Muscle of back (tissue), 13 donors: ENCODE data around the gene ANKRD13A. TPM values are rescaled to one million over a fixed set of nuclear protein-coding genes. Genes with fewer than 3 reads are reported as not detected.

ENCODE experiments used
- DNase-seq, 3 donors: peaks; one replicate each; pipeline versions ENCODE4 v3.0.0 to v3.0.0-alpha.2; 2013
- long read RNA-seq, 9 donors: transcript quantifications; one replicate each; lab custom pipeline, GENCODE V29; 2026
- polyA plus RNA-seq, 10 donors: library from polyadenylated mRNA; unstranded; fragments of 120-200 nt; gene quantifications; one replicate each; pipeline ENCODE4 v1.2.1, GENCODE V29; 2013; ENCODE audit not compliant: insufficient read length in 10 of 10

ANKRD13A gene
- polyA plus RNA-seq, result 10 to 100 TPM; 30.2 to 63.6 (median 43.6) TPM
- long read RNA-seq, donor 1, full-length matches to known transcripts, result 5 of 26 reads
- long read RNA-seq, donor 1, partial matches to known transcripts, result 0 of 26 reads
- long read RNA-seq, donor 1, other reads (novel, unspliced or antisense), result 21 of 26 reads
- long read RNA-seq, donor 2, full-length matches to known transcripts, result 4 of 4 reads
- long read RNA-seq, donor 2, partial matches to known transcripts, result 0 of 4 reads
- long read RNA-seq, donor 2, other reads (novel, unspliced or antisense), result 0 of 4 reads
- long read RNA-seq, donor 3, result 0 reads
- long read RNA-seq, donor 4, result 0 reads
- long read RNA-seq, donor 5, partial matches to known transcripts, result 40 of 55 reads
- long read RNA-seq, donor 5, other reads (novel, unspliced or antisense), result 15 of 55 reads
- long read RNA-seq, donor 6, full-length matches to known transcripts, result 6 of 44 reads
- long read RNA-seq, donor 6, partial matches to known transcripts, result 0 of 44 reads
- long read RNA-seq, donor 6, other reads (novel, unspliced or antisense), result 38 of 44 reads
- long read RNA-seq, donor 7, full-length matches to known transcripts, result 5 of 10 reads
- long read RNA-seq, donor 7, partial matches to known transcripts, result 5 of 10 reads
- long read RNA-seq, donor 7, other reads (novel, unspliced or antisense), result 0 of 10 reads
- long read RNA-seq, donor 8, partial matches to known transcripts, result 6 of 8 reads
- long read RNA-seq, donor 8, other reads (novel, unspliced or antisense), result 0 of 8 reads
- long read RNA-seq, donor 9, result 0 reads

DNA sequence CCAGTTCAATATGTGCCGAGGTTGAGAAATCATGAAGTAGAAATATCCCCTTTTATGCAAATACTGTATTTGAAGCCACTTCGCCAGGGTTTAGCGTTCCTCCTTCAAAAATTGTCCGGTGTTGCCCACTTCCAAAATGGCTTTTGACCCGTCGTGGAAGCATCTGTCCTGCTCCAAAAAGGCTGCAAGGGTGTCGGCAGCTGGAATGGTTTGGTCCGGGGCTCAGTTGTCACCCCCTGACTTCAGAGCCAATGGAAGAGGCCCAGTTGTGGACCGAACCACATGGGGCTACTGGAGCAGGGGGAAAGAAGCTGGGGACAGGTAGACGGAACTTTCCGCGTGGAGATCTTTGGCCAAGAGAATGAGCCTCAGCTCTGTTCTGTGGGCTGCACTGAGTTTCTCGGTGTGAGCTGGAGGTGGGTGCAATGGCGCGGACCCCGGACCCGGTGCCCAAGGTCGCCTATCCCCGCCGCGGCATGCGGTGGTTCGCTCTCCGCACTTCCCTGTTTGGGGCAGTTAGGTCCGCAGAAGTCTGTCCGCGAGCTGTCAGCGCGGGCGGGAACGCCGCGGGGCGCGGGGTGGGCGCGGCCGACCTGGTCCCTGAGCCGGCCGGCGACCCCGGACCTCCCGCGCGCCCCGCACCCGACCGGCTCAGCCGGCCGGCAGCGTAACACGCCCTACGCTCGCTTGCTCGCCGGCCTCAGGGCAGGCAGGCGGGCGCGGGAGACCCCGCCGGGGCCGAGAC lies at the start of gene ANKRD13A:
TSS of gene ANKRD13A (plus strand) at position 527 of the 745 bp plus-strand sequence. CDS start 259 bp downstream, outside the sequence.
- peak; percentile 94 to 98 (median 96) for DNase-seq

DNA sequence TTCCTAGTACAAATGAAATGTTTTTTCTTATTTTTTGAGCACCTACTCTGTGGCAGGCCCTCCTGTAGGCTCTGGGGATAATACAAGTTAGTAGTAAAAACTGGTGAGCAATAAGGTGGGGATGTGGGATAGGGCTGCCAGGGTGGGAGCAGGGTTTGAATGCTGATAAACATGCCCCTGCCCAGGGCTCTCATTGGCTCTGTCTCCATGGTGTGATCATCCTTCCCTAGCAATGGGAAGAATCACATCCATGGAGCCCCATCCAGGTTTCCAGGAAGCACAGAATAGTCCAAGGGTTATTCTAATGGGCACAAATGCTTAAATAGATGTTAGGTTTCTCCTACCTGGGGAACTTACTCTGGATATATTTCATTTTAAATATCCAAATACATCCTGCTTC lies 48.6 kb upstream of the ANKRD13A start:
- DNase-seq, result no peak

DNA sequence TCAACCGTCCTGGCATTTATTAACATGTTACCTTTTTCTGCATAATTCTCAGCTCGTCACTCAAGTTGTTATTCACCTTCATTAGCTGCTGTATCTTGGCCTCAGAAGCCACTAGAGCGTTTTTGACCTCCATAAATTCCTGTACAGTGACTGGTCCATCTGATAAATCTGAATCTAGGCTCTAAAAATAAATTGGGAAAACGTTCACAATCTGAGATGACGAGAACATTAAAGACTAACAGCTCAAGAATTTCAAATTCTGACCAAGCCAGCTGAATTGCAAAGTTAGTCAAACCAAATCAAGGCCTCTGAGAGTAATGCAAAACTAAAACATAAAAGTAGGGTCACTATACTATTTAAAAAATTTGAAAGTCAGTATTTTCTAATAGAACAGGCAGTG lies 48.1 kb upstream of the ANKRD13A start:
- peak in 1 of 3 donors; percentile 86 for DNase-seq

DNA sequence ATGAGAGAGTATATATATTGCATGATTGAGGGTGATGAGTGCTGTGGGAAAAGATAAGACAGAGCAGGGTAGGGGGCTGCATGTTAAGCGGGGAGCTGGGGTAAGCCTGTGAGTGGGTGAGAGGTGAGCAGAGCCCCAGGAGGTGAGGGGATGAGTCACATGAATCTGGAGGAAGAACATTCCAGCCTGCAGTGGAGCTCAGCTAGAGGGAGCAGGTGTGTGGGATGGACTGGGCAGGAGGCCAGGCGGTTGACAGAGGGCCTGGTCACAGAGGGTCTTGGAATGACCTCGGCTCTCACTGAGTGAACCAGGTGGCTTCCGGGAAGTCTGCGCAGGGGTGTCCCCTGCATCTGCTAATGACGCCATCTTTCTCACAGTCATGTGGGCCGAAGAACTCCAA lies 47.5 kb upstream of the ANKRD13A start:
- DNase-seq, result peak; percentile 48 to 74 (median 61)

DNA sequence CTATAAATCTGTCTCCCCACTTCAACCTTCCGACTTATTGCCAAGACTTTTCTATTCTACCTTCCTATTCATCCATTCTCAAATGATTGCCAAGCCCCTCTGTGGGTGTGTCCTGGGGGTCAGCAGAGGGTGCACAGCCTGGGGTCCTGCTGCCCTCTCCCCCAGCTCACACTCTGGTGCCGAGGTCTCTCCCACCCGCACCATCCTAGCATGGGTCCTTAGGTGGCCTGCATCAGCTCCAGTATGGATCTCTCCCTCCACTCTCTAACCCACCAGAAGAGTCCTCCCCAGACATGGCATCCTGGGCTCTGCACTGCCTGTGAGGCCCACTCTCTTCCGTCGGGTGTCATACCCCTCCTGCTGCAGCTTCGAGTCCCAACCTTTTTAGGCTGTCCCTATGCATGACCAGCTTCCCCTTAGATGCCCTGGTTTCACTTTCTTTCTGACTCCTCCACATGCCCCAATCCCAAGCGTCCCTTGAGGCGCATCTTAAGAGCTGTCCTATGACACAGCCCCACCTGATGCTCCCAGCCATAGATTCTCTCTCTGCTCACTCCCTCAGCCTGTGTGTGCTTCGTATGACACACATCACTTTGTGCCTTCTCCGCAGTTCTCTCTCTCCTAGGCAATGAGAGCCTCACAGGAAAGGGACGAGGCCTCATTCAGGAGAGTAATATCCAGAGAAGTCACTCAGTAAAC lies 46.9 kb upstream of the ANKRD13A start:
- no peak for DNase-seq

DNA sequence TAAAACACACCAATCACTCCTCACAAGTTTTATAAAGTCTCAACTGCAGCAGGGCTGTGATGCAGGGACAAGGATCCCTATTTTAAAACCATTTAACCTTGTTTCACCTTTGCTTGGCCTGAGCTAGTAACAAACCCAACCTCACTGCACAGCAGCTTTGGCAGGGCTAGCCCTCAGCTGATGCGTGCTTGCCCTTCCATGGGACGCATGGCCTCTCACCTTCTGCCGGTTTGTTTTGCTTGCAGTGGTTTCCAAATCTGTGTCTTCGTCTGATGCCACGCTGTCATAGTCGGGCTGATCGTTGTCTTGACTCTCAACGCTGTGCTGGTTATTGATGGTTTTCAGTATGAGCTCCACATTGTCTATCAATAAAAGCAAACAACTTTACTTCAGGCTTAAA lies 46.4 kb upstream of the ANKRD13A start:
- DNase-seq, result no peak

DNA sequence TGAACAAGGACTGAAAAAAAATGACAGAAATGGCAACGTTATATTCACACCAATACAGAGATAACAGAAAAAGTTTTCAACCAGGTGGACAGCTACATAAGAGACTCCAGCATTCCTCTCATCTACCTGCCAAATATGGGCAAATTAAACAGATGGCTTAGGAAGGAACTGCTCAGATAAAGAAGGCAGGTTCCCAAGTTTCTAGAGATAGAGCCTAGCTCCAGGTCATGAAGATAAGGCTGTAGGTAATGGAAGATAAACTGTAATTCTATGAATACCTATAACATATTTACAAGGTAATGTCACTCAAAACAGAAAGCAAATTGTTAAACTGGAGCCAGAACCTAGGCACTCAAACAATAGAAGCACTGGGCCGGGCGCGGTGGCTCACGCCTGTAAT lies 45.6 kb upstream of the ANKRD13A start:
- DNase-seq, result no peak

DNA sequence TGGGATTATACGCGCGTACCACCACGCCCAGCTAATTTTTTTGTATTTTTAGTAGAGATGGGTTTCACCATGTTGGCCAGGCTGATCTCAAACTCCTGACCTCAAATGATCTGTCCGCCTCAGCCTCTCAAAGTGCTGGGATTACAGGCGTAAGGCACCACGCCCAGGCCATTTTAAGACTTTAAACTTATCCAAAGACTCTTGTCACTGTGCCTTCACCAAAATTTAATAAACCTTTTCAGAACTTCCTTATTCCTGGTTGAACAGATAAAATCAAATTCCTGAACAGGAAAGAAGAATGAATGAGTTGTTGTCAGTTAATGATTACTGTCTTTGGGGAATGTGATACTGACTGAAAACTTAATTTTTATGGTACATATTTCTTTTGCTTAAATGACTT lies 40.9 kb upstream of the ANKRD13A start:
- no peak for DNase-seq

DNA sequence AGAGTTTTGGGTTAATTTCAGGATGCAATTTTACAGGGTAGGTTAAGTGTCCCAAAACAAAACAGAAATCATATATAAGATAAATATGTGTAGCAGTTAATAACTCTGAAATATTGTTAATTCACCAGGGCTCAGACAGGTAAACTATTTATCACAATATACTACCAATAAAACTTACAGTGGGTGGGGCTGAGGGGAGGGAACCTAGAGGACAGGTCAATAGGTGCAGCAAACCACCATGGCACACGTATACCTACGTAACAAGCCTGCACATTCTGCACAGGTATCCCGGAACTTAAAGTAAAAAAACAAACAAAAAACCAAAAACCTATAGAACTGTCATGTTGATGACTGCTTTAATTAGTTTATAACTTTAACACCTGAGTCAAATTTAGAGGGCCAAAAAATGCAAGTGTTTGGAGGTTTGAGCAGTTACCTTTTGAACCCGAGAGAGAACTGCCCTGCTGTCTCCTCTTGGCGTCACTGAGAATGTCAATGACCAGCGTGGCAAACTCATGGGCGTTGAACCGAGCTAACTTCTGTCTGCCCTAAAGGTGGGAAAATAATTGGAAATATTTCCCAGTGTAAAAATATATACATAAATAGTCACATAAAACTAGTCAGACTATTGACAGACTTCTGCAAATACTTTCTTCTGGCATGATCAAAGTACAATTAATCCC lies 39.7 kb upstream of the ANKRD13A start:
- DNase-seq, result no peak

DNA sequence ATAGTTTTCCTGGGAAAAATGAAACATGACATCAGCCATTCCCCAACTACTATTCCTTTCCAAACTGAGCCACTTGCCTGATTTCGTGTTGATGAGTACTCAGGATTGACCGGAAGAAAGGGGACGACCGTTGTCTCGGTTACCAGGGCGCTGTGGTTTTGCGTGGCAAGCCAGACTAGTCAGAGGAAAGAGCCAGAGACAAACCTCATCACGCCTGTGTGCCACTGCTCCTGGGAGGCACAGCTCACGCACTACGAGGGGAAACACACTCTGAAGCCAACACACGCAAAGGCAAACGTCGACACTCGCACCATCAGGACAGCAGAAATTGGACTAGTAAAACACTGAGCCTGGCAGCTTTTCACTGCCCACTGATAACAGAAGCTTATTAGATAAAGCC lies 38.0 kb upstream of the ANKRD13A start:
- DNase-seq, result no peak

DNA sequence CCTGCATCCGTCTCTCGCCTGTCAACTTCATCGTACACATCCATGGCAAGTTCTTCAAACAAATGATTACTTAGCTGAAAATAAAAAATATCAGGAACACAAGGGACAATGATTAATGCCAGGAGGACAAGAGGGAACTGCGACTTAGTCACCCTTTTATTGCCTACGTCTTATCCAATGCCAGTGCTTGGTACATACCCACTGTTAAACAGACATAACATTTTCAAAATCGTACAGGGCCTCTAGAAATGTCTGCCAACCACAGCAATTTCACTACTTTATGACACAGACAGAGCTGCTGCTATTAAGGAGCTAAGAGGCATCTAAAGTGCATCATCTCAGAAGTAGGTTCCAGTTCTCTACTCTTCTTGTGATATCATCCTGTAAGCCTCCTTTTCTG lies 37.6 kb upstream of the ANKRD13A start:
- no peak for DNase-seq

DNA sequence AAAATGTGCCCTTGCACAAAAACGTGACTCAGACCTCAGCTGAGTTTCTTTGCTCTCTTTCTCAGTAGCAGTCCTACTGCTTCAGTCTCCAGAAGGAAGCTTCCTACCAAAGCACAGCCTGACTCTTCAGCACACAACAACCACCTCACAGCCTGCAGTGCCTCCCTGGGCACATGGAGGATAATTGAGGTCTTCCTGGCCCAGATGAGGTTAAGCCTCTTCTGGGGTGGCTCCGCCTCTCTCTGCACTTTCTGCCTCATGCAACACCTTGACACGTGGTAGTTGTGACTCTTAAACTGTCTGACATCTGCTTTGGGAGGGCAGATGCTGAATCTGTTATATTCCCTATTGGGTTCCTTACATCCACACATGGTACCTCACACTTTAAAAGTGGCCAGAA lies 36.8 kb upstream of the ANKRD13A start:
- DNase-seq, result no peak

DNA sequence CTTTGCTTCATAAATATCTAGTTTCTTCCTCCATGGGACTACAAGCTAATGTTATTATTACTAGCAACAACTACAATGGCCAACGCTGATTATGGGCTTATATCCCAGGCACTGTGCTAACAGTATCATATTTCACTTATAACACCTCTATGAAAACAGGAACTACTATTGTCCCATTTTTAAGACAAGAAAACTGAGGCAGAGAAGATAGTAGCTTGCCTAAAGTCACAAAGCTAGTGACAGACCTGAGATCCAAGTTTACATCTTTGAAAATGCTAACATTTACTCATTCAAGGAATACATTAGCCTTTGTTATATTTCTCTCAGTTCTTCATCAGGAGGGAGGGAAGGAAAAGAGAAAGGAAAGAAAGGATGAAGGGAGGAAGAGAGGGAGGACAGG lies 35.9 kb upstream of the ANKRD13A start:
- no peak for DNase-seq

DNA sequence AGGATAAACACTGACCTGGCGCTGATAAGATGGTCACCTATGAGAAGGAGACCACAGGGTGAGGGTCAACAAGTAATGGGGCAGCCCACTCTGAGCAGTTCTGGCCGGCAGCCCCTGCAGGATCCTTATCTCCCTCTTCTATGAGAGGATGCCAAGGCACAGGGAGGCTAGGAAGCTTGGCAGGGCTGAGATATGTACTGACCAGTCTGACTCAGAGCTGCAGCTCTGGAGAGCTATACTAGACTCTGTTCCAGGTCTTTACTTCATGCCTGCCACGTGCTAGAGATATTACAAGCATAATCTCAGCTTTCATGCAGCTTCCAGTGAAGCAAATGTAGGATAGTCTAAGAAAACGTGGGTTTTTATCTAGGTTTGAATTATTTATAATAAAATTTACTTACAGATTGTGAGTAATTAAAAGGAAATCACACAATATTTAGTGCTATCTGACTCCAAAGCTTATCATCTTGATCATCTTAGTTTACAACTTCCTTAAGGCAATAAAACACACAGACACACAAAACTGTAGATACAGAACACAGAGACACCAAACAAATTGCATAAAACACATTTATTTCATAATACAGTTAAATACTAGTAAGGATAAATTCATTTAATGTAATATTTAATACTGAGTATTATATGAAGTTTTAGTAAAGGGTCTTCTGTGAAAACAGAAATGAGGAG lies 35.3 kb upstream of the ANKRD13A start:
- no peak for DNase-seq

DNA sequence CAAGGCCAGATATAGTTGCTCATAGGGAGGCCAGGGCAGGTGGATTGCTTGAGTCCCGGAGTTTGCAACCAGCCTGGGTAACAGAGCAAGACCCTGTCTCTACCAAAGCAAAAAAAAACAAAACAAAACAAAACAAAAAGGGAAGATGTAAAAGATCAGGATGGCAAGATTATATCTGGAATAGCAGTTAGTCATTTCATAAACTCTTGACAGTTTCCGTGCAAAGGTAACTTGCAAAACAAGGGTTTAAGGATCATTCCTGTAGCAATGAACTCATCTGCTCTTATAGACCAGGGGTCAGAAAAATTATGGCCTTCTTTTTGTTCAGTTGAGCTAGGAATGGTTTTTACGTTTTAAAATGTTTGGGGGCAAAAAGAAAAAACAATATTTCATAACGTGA lies 32.7 kb upstream of the ANKRD13A start:
- DNase-seq, result no peak

DNA sequence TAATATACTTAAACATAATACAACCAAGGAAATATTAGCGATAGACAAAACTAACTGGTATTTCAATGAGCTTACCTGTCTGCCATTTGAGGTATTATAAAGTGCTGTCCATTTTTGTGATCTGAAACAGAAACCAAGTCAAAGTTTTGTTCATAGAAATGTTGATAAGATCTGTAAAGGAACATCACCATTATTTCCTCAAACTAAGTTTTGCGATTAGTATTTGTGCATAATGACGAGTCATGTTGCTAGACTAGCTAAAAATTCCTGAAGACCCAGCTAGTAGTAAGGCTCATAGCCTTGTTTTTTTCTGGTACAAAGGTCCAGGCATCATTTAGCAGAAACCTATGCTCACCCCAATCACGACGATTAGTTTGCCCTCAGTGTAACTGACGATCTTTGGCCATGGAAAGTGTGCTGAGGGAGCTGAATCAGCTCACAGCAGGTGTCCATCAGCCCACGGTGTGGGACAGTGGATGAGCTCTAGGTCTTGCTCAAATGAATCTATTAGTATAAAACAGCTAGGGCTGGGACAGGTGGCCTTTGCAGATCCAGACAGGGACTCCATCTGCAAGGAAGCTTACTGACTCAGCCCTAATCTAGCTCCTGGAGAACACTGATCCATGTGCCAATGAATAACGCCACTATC lies 31.7 kb upstream of the ANKRD13A start:
- no peak for DNase-seq

DNA sequence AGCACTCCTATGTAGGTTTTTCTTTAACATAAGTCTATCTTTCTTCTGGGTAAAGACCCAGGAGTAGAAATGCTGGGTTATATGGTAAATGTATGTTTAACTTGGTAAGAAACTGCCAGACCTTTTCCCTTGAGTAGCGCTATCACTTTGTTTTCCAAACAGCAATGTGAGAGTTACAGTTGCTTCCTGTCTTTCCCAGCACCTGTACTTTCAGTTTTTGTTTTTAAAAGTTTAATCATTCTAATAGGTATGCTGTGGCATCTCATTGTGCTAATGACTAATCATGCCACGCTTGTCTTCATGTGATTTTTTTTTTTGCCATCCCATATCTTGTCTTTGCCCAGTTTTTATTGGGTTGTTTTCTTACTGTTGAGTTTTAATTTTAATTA lies 31.2 kb upstream of the ANKRD13A start:
- DNase-seq, result no peak

DNA sequence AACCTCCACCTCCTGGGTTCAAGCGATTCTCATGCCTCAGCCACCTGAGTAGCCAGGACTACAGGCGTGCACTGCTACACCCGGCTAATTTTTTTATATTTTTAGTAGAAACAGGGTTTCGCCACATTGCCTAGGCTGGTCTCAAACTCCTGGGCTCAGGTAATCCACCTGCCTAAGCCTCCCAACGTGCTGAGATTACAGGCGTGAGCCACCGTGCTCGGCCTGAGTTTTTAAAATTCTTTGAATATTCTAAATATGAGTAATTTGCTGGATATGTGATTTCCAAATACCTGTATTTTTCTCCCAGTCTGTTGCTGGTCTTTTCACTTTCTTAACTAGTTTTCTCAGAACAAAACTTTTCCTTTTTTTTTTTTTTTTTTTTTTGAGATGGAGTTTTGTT lies 30.4 kb upstream of the ANKRD13A start:
- no peak for DNase-seq

DNA sequence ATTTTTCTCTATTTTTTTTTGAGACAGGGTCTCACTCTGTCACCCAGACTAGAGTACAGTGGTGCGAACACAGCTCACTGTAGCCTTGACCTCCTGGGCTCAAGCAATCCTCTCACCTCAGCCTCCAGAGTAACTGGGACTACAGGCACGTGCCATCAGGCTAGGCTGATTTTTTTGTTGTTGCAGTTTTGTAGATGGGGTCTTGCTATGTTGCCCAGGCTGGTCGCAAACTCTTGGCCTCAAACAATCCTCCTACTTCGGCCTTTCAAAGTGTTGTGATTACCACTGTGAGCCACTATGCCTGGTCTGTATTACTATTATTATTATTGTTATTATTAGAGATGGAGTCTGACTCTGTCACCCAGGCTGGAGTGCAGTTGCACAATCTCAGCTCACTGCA lies 26.4 kb upstream of the ANKRD13A start:
- no peak for DNase-seq

DNA sequence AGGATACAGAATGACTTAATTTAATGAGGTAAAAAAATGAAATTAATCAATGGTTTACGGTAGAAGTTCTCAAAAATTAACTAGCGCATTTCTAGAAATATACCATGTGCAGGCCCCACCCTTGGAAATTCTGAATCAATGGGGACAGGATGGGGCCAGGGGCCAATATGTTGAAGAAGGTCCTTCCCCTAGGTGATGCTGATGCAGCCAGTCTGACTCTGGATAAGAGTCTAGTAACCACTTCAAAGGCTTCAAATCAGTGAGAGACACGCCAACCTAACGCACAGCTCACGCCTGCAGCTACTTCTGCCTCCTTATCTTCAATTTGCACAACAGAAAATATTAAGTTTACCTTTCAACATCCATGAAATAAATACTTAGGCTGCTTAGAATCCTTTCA lies 17.9 kb upstream of the ANKRD13A start:
- DNase-seq, result no peak
